Naive B cell (primary cell): Measurements from ENCODE around the gene GBF1. TPM values are rescaled to one million over a fixed set of nuclear protein-coding genes. Genes with fewer than 3 reads are reported as not detected.
"Not testable (repeated sequence)": the region's sequence is repeated elsewhere in the genome, so short reads cannot be mapped to it uniquely, and the experiment has no call there.

Source experiments
- ATAC-seq, 2 donors: fragments of 150-1000 bp; cut with Tn5 transposase; 2 replicates each; pipeline ENCODE4 v1.10.0; 2021; ENCODE audit warnings: low read depth in 2 of 2, mild to moderate bottlenecking in 2 of 2, moderate library complexity in 2 of 2
- DNase-seq: peaks from one replicate; pipeline ENCODE4 v3.0.0; 2022
- H3K27ac Mint-ChIP-seq, 6 donors: one replicate each; pipeline ENCODE4 v1.8.0; 2020 to 2022; ENCODE audit warnings: mild to moderate bottlenecking in 6 of 6, mixed read lengths in 6 of 6, moderate library complexity in 5 of 6, inconsistent platforms in 2 of 6
- H3K27me3 Mint-ChIP-seq, 3 donors: one replicate each; pipeline ENCODE4 v1.8.0; 2021 to 2022; ENCODE audit warnings: mixed read lengths in 3 of 3, mild to moderate bottlenecking in 1 of 3
- H3K36me3 Mint-ChIP-seq, 2 donors: one replicate each; pipeline ENCODE4 v1.8.0; 2020 to 2022; ENCODE audit warnings: mixed read lengths in 2 of 2, inconsistent platforms in 1 of 2, mild to moderate bottlenecking in 1 of 2
- H3K4me1 Mint-ChIP-seq, 3 donors: one replicate each; pipeline ENCODE4 v1.8.0; 2020 to 2022; ENCODE audit warnings: mixed read lengths in 3 of 3, inconsistent platforms in 1 of 3, mild to moderate bottlenecking in 1 of 3, moderate library complexity in 1 of 3
- H3K4me3 Mint-ChIP-seq, 8 donors: one replicate each; pipeline ENCODE4 v1.8.0; 2020 to 2022; ENCODE audit warnings: mild to moderate bottlenecking in 8 of 8, mixed read lengths in 8 of 8, moderate library complexity in 8 of 8, inconsistent platforms in 2 of 8
- H3K9me3 Mint-ChIP-seq, 7 donors: one replicate each; pipeline ENCODE4 v1.8.0; 2020 to 2022; ENCODE audit warnings: mixed read lengths in 7 of 7, mild to moderate bottlenecking in 5 of 7, inconsistent platforms in 2 of 7, moderate library complexity in 1 of 7
- polyA plus RNA-seq, 6 donors: library from polyadenylated mRNA; unstranded; fragments of 300-500 nt; fragmentation: Illumina TruSeq; gene quantifications; one replicate each; pipeline ENCODE4 v1.2.3, GENCODE V29; 2021; ENCODE audit warnings: low read depth in 6 of 6

GBF1 gene
- polyA plus RNA-seq, result 10 to 100 TPM in 1 of 6 donors, 1 to 10 TPM in 5; 3.9 to 14.8 (median 6.2) TPM

GRCh38 chr10:102245082-102245931, at the start of gene GBF1:
TSS of gene GBF1 (plus strand) at chr10:102245532. CDS start at chr10:102258939, 13,407 bp downstream.
- Mint-ChIP-seq H3K36me3 (peaks cover 0 to 14% of the 10 kb centered on the region in 2 donors), H3K27ac (peak within 1 kb of the TSS; percentile 94 to 99 (median 98)), H3K4me3 (peak within 1 kb of the TSS; percentile 89 to 99 (median 98)), H3K4me1 (peaks cover 48 to 57% (median 51%) of the 10 kb centered on the region in 3 donors), H3K9me3 (peaks cover 0 to 3% (median 0%) of the 10 kb centered on the region in 7 donors), H3K27me3 (peaks cover 19 to 35% (median 31%) of the 10 kb centered on the region in 3 donors)
- ATAC-seq (peak; percentile 87 to 88), DNase-seq (peak; percentile 96)

GRCh38 chr10:102196893-102197292, 48.4 kb upstream of the GBF1 start:
- no peak overlapping the region for H3K4me3 Mint-ChIP-seq
- ATAC-seq (no peak), DNase-seq (no peak)
- H3K27ac Mint-ChIP-seq, result no peak overlapping the region
- H3K4me1 Mint-ChIP-seq, result peaks cover 0 to 3% (median 0%) of the 10 kb centered on the region in 3 donors
- peaks cover 8 to 29% (median 16%) of the 10 kb centered on the region in 3 donors for H3K27me3 Mint-ChIP-seq
- peaks cover 0 to 7% (median 3%) of the 10 kb centered on the region in 7 donors for H3K9me3 Mint-ChIP-seq
- H3K36me3 Mint-ChIP-seq, result no peaks in the 10 kb centered on the region

GRCh38 chr10:102198027-102198426, 47.3 kb upstream of the GBF1 start:
- Mint-ChIP-seq H3K36me3 (no peaks in the 10 kb centered on the region), H3K27ac (no peak overlapping the region), H3K4me1 (peaks cover 5 to 11% (median 7%) of the 10 kb centered on the region in 3 donors), H3K4me3 (no peak overlapping the region), H3K27me3 (peaks cover 8 to 29% (median 16%) of the 10 kb centered on the region in 3 donors), H3K9me3 (peaks cover 0 to 4% (median 0%) of the 10 kb centered on the region in 7 donors)
- no peak for DNase-seq
- no peak for ATAC-seq

GRCh38 chr10:102200751-102201640, 44.3 kb upstream of the GBF1 start:
- Mint-ChIP-seq H3K27me3 (peaks cover 6 to 39% (median 8%) of the 10 kb centered on the region in 3 donors), H3K9me3 (peaks cover 0 to 14% (median 11%) of the 10 kb centered on the region in 7 donors), H3K4me3 (no peak overlapping the region), H3K27ac (no peak overlapping the region), H3K4me1 (peaks cover 5 to 11% (median 7%) of the 10 kb centered on the region in 3 donors), H3K36me3 (no peaks in the 10 kb centered on the region)
- ATAC-seq (peak; percentile 39 to 58), DNase-seq (no peak)

- DNase-seq (no peak), ATAC-seq (no peak)
- Mint-ChIP-seq H3K27ac (no peak overlapping the region), H3K36me3 (no peaks in the 10 kb centered on the region), H3K4me1 (peaks cover 5 to 11% (median 7%) of the 10 kb centered on the region in 3 donors), H3K27me3 (peaks cover 0 to 31% (median 8%) of the 10 kb centered on the region in 3 donors), H3K4me3 (peak overlapping the region in 1 of 8 donors; percentile 13), H3K9me3 (peaks cover 0 to 15% (median 11%) of the 10 kb centered on the region in 7 donors)
Measured at GRCh38 chr10:102202386-102202785, 42.9 kb upstream of the GBF1 start.

GRCh38 chr10:102208311-102209035, 36.9 kb upstream of the GBF1 start:
- peaks cover 0 to 10% (median 4%) of the 10 kb centered on the region in 3 donors for H3K27me3 Mint-ChIP-seq
- H3K27ac Mint-ChIP-seq, result peak overlapping the region in 1 of 6 donors; percentile 75
- no peak overlapping the region for H3K4me3 Mint-ChIP-seq
- DNase-seq (no peak), ATAC-seq (no peak)
- peaks cover 2 to 4% (median 2%) of the 10 kb centered on the region in 3 donors for H3K4me1 Mint-ChIP-seq
- peaks cover 3 to 13% (median 8%) of the 10 kb centered on the region in 7 donors for H3K9me3 Mint-ChIP-seq
- H3K36me3 Mint-ChIP-seq, result no peaks in the 10 kb centered on the region

- H3K27me3 Mint-ChIP-seq, result peaks cover 0 to 4% (median 3%) of the 10 kb centered on the region in 3 donors
- no peaks in the 10 kb centered on the region for H3K36me3 Mint-ChIP-seq
- no peak overlapping the region for H3K27ac Mint-ChIP-seq
- no peak overlapping the region for H3K4me3 Mint-ChIP-seq
- DNase-seq (no peak), ATAC-seq (no peak)
- H3K4me1 Mint-ChIP-seq, result peaks cover 4 to 6% (median 5%) of the 10 kb centered on the region in 3 donors
- H3K9me3 Mint-ChIP-seq, result peaks cover 0 to 7% (median 3%) of the 10 kb centered on the region in 7 donors
Measured at GRCh38 chr10:102211615-102212299, 33.6 kb upstream of the GBF1 start.

- H3K36me3 Mint-ChIP-seq, DNase-seq, H3K9me3 Mint-ChIP-seq, H3K4me1 Mint-ChIP-seq, H3K27ac Mint-ChIP-seq, H3K27me3 Mint-ChIP-seq, H3K4me3 Mint-ChIP-seq: not testable (repeated sequence)
- peak; percentile 23 to 27 for ATAC-seq
Measured at GRCh38 chr10:102213599-102213998, 31.7 kb upstream of the GBF1 start.

GRCh38 chr10:102219370-102219769, 26.0 kb upstream of the GBF1 start:
- Mint-ChIP-seq H3K27me3 (peaks cover 18 to 30% (median 29%) of the 10 kb centered on the region in 3 donors), H3K36me3 (no peaks in the 10 kb centered on the region), H3K9me3 (peaks cover 0 to 1% (median 0%) of the 10 kb centered on the region in 7 donors), H3K4me1 (no peaks in the 10 kb centered on the region), H3K4me3 (no peak overlapping the region), H3K27ac (no peak overlapping the region)
- no peak for DNase-seq
- no peak for ATAC-seq

GRCh38 chr10:102220612-102221011, 24.7 kb upstream of the GBF1 start:
- Mint-ChIP-seq H3K9me3 (no peaks in the 10 kb centered on the region), H3K4me3 (no peak overlapping the region), H3K4me1 (peaks cover under 1 to 2% (median 1%) of the 10 kb centered on the region in 3 donors), H3K27me3 (peaks cover 20 to 31% (median 29%) of the 10 kb centered on the region in 3 donors), H3K36me3 (no peaks in the 10 kb centered on the region), H3K27ac (no peak overlapping the region)
- no peak for DNase-seq
- ATAC-seq, result no peak

GRCh38 chr10:102222797-102223196, 22.5 kb upstream of the GBF1 start:
- Mint-ChIP-seq H3K9me3 (no peaks in the 10 kb centered on the region), H3K27ac (no peak overlapping the region), H3K36me3 (no peaks in the 10 kb centered on the region), H3K4me3 (no peak overlapping the region), H3K27me3 (peaks cover 41 to 53% (median 49%) of the 10 kb centered on the region in 3 donors), H3K4me1 (peaks cover 13 to 23% (median 15%) of the 10 kb centered on the region in 3 donors)
- ATAC-seq, result no peak
- DNase-seq, result no peak
